GM18517 (cell line): ENCODE data around the gene TPM2.

Source experiments
- ATAC-seq: cut with Tn5 transposase; IDR thresholded peaks from one replicate; pipeline ENCODE4 v1.9.1; 2021; ENCODE audit warnings: mild to moderate bottlenecking, moderate library complexity; ENCODE audit not compliant: unreplicated experiment

Gene TPM2

GRCh38 chr9:35689542-35690293 is at the start of gene TPM2:
Gene TPM2 (minus strand): TSS chr9:35689925. CDS start chr9:35689817, 108 bp downstream.
- no peak for ATAC-seq

DNA sequence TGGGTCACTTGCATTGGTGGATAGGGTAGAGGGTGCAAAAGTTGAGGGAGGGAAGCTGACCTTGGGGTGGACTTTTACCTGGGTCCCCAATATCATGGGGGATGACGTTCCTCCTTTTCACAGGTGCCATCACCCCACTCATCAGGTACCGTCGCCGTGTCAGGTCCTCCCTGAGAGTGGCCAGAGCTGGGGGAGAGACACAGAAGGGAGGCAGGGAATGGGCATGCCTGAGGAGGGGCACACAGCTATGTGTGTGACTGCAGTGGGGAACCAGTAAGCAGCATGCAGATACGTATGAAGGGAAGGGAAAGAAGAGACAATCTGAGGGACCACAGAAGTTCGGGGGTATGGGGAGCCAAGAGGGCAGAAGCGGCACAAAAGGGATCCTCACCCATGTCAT is 49.2 kb upstream of the TPM2 start:
- ATAC-seq = no peak

DNA sequence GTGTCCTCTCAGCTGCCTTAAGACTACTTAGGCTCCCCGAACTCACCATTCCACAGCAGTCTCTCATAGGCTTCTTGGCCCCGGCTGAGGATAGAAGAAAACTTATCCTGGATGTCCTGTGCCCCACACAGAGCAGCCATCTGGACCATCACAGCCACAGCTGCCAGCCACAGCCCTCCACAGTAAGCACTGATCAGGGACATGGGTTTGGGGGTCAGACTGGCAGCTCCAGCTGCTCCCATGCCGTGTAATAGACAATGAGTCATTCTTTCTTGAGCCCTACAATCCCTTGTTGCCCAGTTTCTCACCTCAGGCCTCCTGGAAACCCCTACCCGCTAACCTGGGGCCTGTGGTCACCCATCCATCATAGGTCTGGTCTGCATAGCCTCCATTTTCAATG is 48.5 kb upstream of the TPM2 start:
- no peak for ATAC-seq

DNA sequence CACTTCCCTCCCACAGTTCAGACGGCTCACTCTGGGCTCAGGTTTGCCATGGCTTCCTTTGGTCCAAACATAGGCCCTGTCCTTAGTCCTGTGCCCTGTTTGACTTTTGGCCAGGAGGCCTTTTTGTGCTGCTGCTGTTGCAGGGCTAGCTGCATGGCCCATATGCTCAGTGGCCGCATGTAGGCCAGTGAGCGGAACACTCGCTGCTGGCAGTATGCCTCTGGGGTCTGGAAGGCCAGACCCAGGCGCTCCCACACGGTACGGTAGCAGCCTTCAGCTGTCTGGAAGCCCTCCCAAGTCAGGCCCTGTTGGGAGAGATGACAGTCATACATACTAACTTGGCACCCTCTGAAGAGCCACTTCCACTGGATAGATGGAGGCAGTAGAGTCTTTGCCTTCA is 47.4 kb upstream of the TPM2 start:
- ATAC-seq = no peak

GRCh38 chr9:35736201-35736633 is 46.5 kb upstream of the TPM2 start:
- ATAC-seq = no peak

- no peak for ATAC-seq
Measured at GRCh38 chr9:35734096-35734495, 44.4 kb upstream of the TPM2 start.

DNA sequence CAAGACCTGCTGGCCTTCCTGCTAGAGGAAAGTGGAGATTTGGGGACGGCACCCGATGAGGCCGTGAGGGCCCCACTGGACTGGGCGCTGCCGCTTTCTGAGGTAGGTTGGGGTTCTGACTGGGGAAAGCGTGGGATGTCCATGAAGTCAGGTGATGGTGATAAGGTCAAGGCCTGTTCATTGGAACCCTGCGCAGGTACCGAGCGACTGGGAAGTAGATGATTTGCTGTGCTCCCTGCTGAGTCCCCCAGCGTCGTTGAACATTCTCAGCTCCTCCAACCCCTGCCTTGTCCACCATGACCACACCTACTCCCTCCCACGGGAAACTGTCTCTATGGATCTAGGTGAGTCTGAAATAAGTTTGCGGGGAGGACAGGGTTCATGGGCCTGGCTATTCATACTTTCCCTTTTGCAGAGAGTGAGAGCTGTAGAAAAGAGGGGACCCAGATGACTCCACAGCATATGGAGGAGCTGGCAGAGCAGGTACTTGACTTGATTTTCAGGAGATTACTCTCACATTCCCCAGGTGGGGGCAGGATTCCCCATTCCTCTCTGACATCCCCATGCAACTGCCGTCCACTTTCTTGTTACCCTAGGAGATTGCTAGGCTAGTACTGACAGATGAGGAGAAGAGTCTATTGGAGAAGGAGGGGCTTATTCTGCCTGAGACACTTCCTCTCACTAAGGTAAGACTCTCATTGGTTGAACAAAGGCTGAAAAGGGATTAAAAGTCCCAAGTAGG is 43.2 kb upstream of the TPM2 start:
- ATAC-seq = peak; percentile 4

GRCh38 chr9:35732185-35732799 is 42.6 kb upstream of the TPM2 start, which contains the start of the genes CREB3 and TLN1:
Gene CREB3 (plus strand): TSS chr9:35732666. CDS start chr9:35732773, 107 bp downstream.
Gene TLN1 (minus strand): TSS chr9:35732195. CDS start chr9:35725694, 6,501 bp downstream.
- peak; percentile 80 for ATAC-seq

DNA sequence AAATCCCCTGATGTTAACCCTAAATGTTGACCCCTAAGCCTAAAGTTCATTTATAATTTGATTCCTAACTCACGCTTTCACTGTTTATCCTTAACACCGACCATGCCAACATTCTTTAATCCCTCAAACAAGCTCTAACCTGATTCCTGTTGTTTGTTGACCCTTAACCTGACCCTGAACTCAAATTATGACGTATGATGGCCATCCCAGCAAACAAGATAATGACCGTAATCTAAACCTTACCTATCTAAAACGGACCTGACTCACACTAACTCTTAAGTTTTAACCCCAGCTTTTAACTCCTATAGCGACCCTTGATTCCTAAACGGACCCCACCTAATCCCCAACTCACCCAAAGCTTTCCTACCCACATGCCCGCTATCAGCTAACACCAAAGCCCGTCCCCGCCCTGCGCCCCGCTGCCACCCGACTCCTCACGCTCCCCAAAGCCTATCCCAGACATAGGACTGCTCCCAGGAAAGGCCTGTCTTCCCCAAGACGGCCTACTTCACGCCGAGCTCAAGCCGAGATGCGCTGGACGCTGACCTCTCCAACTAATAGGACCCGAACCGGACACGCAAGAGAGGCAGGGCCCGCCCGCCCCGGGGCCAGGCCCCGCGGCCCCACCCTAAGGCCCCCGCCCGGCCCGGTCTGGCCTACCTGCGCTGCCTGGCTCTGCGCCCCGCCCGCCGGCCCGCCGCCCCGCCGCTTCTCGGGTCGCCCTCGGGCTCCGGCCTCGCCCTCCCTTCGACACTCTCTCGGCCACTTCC is 41.9 kb upstream of the TPM2 start:
- no peak for ATAC-seq

- ATAC-seq = no peak
Measured at GRCh38 chr9:35730486-35730854, 40.7 kb upstream of the TPM2 start.

GRCh38 chr9:35729700-35730485 is 40.2 kb upstream of the TPM2 start:
- ATAC-seq = no peak

- ATAC-seq = no peak
Measured at GRCh38 chr9:35729101-35729500, 39.4 kb upstream of the TPM2 start.

GRCh38 chr9:35728041-35728971 is 38.6 kb upstream of the TPM2 start:
- ATAC-seq = no peak

GRCh38 chr9:35727676-35728040 is 37.9 kb upstream of the TPM2 start:
- no peak for ATAC-seq

DNA sequence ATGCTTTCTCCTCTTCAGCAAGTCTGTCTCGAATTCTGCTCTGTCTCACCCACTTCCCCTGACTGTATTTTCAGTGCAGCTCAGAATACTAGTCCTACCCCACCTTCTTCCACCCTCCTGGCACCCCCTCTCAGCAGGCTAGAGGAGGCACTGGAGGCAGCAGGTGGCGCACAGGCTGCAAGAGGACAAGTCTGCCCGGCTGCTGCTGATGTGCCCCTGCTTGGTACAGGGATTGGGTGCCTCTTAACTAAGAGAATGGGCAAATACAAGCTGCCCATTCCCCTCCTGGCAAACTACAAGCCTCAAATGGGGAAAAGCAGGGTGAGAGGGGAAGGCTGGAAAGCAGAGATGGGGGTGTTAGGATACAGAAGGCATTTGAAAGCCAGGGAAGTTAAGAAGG is 37.2 kb upstream of the TPM2 start:
- no peak for ATAC-seq

DNA sequence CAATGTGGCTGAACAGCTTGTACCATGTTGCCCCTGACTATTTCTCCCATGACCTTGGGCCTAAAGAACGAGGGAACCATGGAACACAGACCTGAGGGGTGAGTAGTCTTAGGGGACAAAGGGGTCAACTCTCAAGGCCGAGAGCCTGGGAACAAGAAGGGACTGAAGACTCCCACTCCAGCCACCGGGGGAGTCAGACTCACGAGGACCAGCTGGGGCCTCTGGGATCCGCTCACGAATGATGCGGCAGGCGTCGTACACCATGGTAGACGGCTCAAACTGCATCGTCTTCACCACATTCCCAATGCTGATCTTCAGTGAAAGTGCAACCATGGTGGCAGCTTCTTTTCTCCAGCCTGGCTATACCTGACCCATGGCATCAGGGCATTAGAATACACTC is 35.6 kb upstream of the TPM2 start:
- no peak for ATAC-seq

DNA sequence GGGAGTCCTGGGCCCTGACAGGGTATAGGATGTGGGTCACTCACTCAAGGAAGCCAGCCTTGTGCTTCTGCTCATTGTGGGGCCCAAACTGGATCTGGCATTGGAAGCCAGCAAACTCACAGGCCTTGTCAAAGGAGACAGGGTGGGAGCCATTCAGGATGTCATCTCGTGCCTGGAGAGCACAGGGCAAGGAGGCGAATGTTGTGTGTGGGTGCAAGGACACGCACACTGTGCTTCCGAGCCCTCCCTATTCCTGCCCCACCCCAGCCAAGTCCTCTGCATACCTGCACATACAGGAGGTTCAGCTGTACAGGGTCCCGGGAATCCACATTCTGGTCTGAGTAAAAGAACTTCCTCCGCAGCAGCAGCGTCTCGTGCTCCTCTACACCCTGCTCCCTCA is 34.2 kb upstream of the TPM2 start:
- no peak for ATAC-seq

DNA sequence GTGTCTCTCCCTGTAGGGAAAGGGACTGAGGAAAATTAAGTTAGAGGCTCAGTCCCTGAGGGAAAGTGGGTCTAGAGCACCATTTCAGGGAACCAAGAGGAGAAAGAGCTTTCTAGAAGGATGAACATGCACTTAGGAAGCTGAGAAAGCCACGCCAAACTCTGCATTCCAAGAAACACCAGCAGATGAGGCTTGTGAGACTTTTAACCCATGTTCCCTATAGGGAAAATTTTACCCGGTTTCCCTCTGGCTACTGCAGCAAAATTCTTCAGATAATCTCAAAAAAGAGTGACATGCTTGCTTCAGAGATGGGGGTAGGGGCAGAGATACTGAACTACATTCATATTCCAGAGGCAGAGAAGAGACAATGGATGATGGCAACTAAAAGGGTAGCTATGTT is 33.7 kb upstream of the TPM2 start:
- no peak for ATAC-seq

- no peak for ATAC-seq
Measured at GRCh38 chr9:35719546-35719945, 29.8 kb upstream of the TPM2 start.
